ENCODE data around the gene ZNF789.

GRCh38 chr7:99429756-99430155, 42.9 kb upstream of the ZNF789 start:
- TF ChIP-seq PREB (CRISPR knock-in tag; IDR thresholded peaks at IDR 0.05): no peak
- no peak for TF ChIP-seq MYPOP (CRISPR knock-in tag; IDR thresholded peaks at IDR 0.05)
- no peak for TF ChIP-seq ZBTB7A (CRISPR knock-in tag; IDR thresholded peaks at IDR 0.05)
- TF ChIP-seq CTCF (CRISPR knock-in tag; IDR thresholded peaks at IDR 0.05): no peak
- no peak for TF ChIP-seq ZNF556 (CRISPR knock-in tag; IDR thresholded peaks at IDR 0.05; ENCODE audit: borderline replicate concordance)
- no peak for TF ChIP-seq ZBTB33 (CRISPR knock-in tag; IDR thresholded peaks at IDR 0.05)
- no peak for TF ChIP-seq ZNF263 (CRISPR knock-in tag; IDR thresholded peaks at IDR 0.05)
- TF ChIP-seq MAFK (conservative IDR thresholded peaks at IDR 0.05 in 1 of 2, IDR thresholded peaks at IDR 0.05 in 1 of 2; ENCODE audit: low read length in 2 of 2): no peak
- TF ChIP-seq RAD21 (CRISPR knock-in tag; IDR thresholded peaks at IDR 0.05): no peak
- no peak for TF ChIP-seq IRX3 (CRISPR knock-in tag; IDR thresholded peaks at IDR 0.05; ENCODE audit: borderline replicate concordance, low read depth)
- TF ChIP-seq ZNF780A (CRISPR knock-in tag; IDR thresholded peaks at IDR 0.05): no peak
- TF ChIP-seq ZNF878 (CRISPR knock-in tag; IDR thresholded peaks at IDR 0.05): no peak
- no peak for TF ChIP-seq ZFX (CRISPR knock-in tag; IDR thresholded peaks at IDR 0.05; ENCODE audit: low read depth)

All from HepG2 (cell line).